Measurements from ENCODE around the gene NLRP1. TPM values are rescaled to one million over a fixed set of nuclear protein-coding genes. Genes with fewer than 3 reads are reported as not detected.

NLRP1 gene
- total RNA-seq, 2 experiments from 2014 or later: 18.7 to 24.6 TPM

- intact Hi-C loops (cut with micrococcal nuclease; ENCODE audit: unreplicated experiment): no loop called here
- POLR2A ChIA-PET: no interaction called here
- H4K20me1 ChIP-seq (ENCODE audit: insufficient read depth, low read length): peaks cover 3% of the 10 kb centered on the region; the same call in 1 of the 2 replicates
- peaks cover 16% of the 10 kb centered on the region for H3K4me1 ChIP-seq (ENCODE audit: insufficient read depth, low read length, poor library complexity, severe bottlenecking)
- no peaks in the 10 kb centered on the region for H3K9me3 ChIP-seq (ENCODE audit: low read length)
- no peak for TF ChIP-seq CTCF (conservative IDR thresholded peaks at IDR 0.05; ENCODE audit: low read length)
- BruUV-seq (replicated peaks): no TSS peak
- no peak overlapping the region for H3K4me2 ChIP-seq (ENCODE audit: low read length)
- no peak overlapping the region for H3K27ac ChIP-seq (ENCODE audit: low read depth, low read length, poor library complexity, severe bottlenecking)
- H2AFZ ChIP-seq (ENCODE audit: low read length): no peak overlapping the region
- no peaks in the 10 kb centered on the region for H3K9me2 ChIP-seq (ENCODE audit: insufficient read depth, low read length)
- no peak overlapping the region for H3K4me3 ChIP-seq (ENCODE audit: low read depth, low read length, poor library complexity, severe bottlenecking)
- no peak for DNase-seq (ENCODE audit: low spot score)
- CTCF ChIA-PET (ENCODE audit: unreplicated experiment): no interaction called here
- peaks cover 80% of the 10 kb centered on the region for H3K36me3 ChIP-seq (ENCODE audit: insufficient read depth, low read length)
- peaks cover 33% of the 10 kb centered on the region for H3K79me2 ChIP-seq (ENCODE audit: insufficient read depth, low read depth, low read length)
Measured at GRCh38 chr17:5481451-5481850, 102.9 kb downstream of the NLRP1 start.

GRCh38 chr17:5480962-5481361, 103.3 kb downstream of the NLRP1 start:
- peaks cover 3% of the 10 kb centered on the region; the same call in 1 of the 2 replicates for H4K20me1 ChIP-seq (ENCODE audit: insufficient read depth, low read length)
- CTCF ChIA-PET (ENCODE audit: unreplicated experiment): no interaction called here
- no TSS peak for BruUV-seq (replicated peaks)
- peaks cover 84% of the 10 kb centered on the region for H3K36me3 ChIP-seq (ENCODE audit: insufficient read depth, low read length)
- H3K4me2 ChIP-seq (ENCODE audit: low read length): no peak overlapping the region
- H2AFZ ChIP-seq (ENCODE audit: low read length): no peak overlapping the region
- peaks cover 16% of the 10 kb centered on the region for H3K4me1 ChIP-seq (ENCODE audit: insufficient read depth, low read length, poor library complexity, severe bottlenecking)
- peaks cover 33% of the 10 kb centered on the region for H3K79me2 ChIP-seq (ENCODE audit: insufficient read depth, low read depth, low read length)
- no peak for TF ChIP-seq CTCF (conservative IDR thresholded peaks at IDR 0.05; ENCODE audit: low read length)
- TF ChIP-seq EZH2phosphoT487 (IDR thresholded peaks at IDR 0.05; ENCODE audit: borderline replicate concordance, low read depth, low read length): no peak
- no peak overlapping the region for H3K4me3 ChIP-seq (ENCODE audit: low read depth, low read length, poor library complexity, severe bottlenecking)
- H3K9me2 ChIP-seq (ENCODE audit: insufficient read depth, low read length): no peaks in the 10 kb centered on the region
- no peak overlapping the region for H3K27ac ChIP-seq (ENCODE audit: low read depth, low read length, poor library complexity, severe bottlenecking)
- H3K9me3 ChIP-seq (ENCODE audit: low read length): no peaks in the 10 kb centered on the region
- no peak for DNase-seq (ENCODE audit: low spot score)
- POLR2A ChIA-PET: interaction anchor here (1.4 kb wide), 1 partner anchor 12 kb away, joined by 8 read pairs; the partner anchor contains the start of gene DHX33
- intact Hi-C loops (cut with micrococcal nuclease; ENCODE audit: unreplicated experiment): no loop called here

- no peak overlapping the region for H3K4me3 ChIP-seq (ENCODE audit: low read depth, low read length, poor library complexity, severe bottlenecking)
- peaks cover 18% of the 10 kb centered on the region; the same call in 1 of the 2 replicates for H3K79me2 ChIP-seq (ENCODE audit: insufficient read depth, low read depth, low read length)
- no peak for DNase-seq (ENCODE audit: low spot score)
- H3K27ac ChIP-seq (ENCODE audit: low read depth, low read length, poor library complexity, severe bottlenecking): no peak overlapping the region
- peaks cover 93% of the 10 kb centered on the region for H3K36me3 ChIP-seq (ENCODE audit: insufficient read depth, low read length)
- intact Hi-C loops (cut with micrococcal nuclease; ENCODE audit: unreplicated experiment): no loop called here
- H3K4me2 ChIP-seq (ENCODE audit: low read length): no peak overlapping the region
- no peak overlapping the region for H2AFZ ChIP-seq (ENCODE audit: low read length)
- H3K4me1 ChIP-seq (ENCODE audit: insufficient read depth, low read length, poor library complexity, severe bottlenecking): peaks cover 7% of the 10 kb centered on the region
- TF ChIP-seq EZH2phosphoT487 (IDR thresholded peaks at IDR 0.05; ENCODE audit: borderline replicate concordance, low read depth, low read length) (no peak), CTCF (conservative IDR thresholded peaks at IDR 0.05; ENCODE audit: low read length) (no peak)
- CTCF ChIA-PET (ENCODE audit: unreplicated experiment): no interaction called here
- no peaks in the 10 kb centered on the region for H4K20me1 ChIP-seq (ENCODE audit: insufficient read depth, low read length)
- no TSS peak for BruUV-seq (replicated peaks)
- no peaks in the 10 kb centered on the region for H3K9me2 ChIP-seq (ENCODE audit: insufficient read depth, low read length)
- H3K9me3 ChIP-seq (ENCODE audit: low read length): no peaks in the 10 kb centered on the region
- POLR2A ChIA-PET: interaction anchor here (0.7 kb wide), 1 partner anchor 10 kb away, joined by 3 read pairs; the partner anchor contains the start of gene DHX33
Measured at GRCh38 chr17:5478992-5479391, 105.3 kb downstream of the NLRP1 start.

Data from OCI-LY7 (cell line).